ENCODE data around the gene BAMBI. TPM values are rescaled to one million over a fixed set of nuclear protein-coding genes. Genes with fewer than 3 reads are reported as not detected.
"Not testable (repeated sequence)": the region's sequence is repeated elsewhere in the genome, so short reads cannot be mapped to it uniquely, and the experiment has no call there.

The BAMBI gene
- 74.9 and 79.1 TPM in 2 replicates for total RNA-seq (2014; rRNA removed; shearing (Covaris generic))

DNA sequence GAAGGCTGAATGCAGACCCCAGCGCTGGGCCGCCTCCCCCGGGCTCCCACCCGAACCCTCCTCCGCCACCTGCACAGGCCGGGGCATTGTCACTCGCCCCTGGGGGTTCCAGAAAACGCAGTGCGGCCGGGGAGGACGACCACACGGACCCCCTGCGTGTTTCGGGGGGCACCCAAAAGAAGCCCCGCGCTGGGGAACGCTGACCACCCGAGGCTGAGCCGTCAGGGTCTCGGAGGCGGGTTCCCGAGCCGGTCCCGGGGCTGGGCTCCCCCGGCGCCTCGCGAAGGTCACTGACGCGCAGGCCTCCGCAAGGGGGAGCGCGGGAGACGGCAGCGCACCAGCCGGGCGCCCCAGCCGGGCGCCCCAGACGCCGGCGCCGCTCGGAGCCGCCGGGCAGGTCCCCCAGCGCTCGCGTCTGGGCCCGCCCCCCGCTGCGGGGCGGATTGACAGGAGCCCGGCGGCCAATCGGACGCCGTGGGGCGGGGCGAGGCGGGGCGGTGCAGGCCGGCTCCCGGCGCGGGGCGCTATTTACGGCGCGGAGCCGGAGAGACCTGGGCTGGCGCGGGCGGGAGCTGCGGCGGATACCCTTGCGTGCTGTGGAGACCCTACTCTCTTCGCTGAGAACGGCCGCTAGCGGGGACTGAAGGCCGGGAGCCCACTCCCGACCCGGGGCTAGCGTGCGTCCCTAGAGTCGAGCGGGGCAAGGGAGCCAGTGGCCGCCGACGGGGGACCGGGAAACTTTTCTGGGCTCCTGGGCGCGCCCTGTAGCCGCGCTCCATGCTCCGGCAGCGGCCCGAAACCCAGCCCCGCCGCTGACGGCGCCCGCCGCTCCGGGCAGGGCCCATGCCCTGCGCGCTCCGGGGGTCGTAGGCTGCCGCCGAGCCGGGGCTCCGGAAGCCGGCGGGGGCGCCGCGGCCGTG lies at the start of gene BAMBI:
TSS of gene BAMBI (plus strand) at position 554 of the 920 bp plus-strand sequence. CDS start 377 bp downstream, outside the sequence.
- DNase-seq: peak; percentile 96
- Histone ChIP-seq H3K27me3 (ENCODE audit: control insufficient read depth, insufficient read depth, low read length) (no peaks in the 10 kb centered on the region), H3K36me3 (replicated peaks; ENCODE audit: control insufficient read depth, insufficient read depth, low read length) (peaks cover 7% of the 10 kb centered on the region), H3K4me3 (ENCODE audit: insufficient read depth, low read depth, low read length) (peak within 1 kb of the TSS; percentile 95)

DNA sequence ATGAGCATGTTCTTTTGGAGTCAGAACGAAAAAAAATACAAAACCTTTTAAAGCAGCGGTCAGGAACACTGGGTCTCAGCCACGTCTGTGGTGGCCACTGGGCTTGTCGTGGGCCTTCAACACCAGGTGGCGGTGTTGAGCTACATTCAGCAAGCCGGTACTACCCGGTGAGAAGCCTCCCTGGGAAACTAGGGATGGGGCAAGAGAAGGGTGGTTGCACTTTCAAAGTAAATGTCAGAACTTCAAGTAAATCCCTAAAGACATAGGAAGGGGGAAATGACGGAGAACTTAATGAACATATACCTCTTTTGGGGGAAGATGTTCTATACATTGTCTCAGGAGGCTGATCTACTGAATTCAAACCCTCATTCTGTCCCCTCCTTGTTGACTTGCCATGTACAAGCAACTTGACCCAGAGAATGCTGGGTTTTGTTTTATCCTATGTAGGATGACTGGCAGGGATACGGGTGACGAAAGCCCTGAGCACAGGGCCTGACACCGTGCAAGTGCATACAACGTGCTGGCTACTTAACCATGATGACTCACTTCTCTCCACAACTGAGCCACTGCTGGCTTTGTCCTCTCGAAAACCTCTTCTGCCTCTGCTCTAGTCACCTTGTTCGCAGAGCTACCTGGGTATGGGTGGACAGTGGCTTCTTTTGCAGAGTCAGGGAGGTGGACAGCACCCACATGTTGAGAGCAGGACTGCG lies 49.0 kb upstream of the BAMBI start:
- Histone ChIP-seq H3K27me3 (ENCODE audit: control insufficient read depth, insufficient read depth, low read length) (no peaks in the 10 kb centered on the region), H3K4me3 (ENCODE audit: insufficient read depth, low read depth, low read length) (no peak overlapping the region)
- peak; percentile 79 for DNase-seq

DNA sequence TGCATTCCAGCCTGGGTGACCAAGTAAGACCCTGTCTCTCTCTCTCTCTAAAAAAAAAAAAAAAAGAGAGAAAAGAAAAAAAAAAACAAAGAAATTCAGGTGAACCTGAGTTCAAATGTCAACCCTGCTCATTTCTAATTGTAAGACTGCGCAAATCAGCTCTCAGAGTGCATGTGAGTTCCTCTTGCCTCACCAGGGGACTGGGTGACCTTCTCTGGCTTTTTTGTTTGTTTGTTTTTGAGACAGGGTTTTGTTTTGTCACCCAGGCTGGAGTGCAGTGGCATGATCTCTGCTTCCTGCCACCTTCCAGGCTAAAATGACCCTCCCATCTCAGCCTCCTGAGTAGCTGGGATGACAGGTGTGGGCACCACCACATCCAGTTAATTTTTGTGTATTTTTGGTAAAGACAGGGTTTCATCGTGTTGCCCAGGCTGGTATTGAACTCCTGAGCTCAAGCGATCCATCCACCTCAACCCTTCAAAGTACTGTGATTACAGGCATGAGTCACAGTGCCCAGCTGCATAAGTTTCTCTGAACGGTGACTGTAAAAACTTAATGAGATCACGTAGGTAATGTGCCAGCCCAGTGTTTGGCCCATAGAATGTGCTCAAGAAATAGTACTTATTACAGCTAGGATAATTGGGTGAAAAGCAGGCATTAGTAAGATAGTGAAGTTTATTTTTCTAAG lies 45.3 kb upstream of the BAMBI start:
- no peak for DNase-seq
- no peaks in the 10 kb centered on the region for H3K27me3 ChIP-seq (ENCODE audit: control insufficient read depth, insufficient read depth, low read length)
- no peaks in the 10 kb centered on the region for H3K36me3 ChIP-seq (replicated peaks; ENCODE audit: control insufficient read depth, insufficient read depth, low read length)
- H3K4me3 ChIP-seq (ENCODE audit: insufficient read depth, low read depth, low read length): no peak overlapping the region

More for the DNA sequence above, 49.0 kb upstream of the BAMBI start:
- no peaks in the 10 kb centered on the region for H3K36me3 ChIP-seq (replicated peaks; ENCODE audit: control insufficient read depth, insufficient read depth, low read length)

- H3K27me3 ChIP-seq (ENCODE audit: control insufficient read depth, insufficient read depth, low read length): no peaks in the 10 kb centered on the region
- no peaks in the 10 kb centered on the region for H3K36me3 ChIP-seq (replicated peaks; ENCODE audit: control insufficient read depth, insufficient read depth, low read length)
- DNase-seq: no peak
- no peak overlapping the region for H3K4me3 ChIP-seq (ENCODE audit: insufficient read depth, low read depth, low read length)
These were observed 44.8 kb upstream of the BAMBI start for GRCh38 chr10:28632584-28632945.

DNA sequence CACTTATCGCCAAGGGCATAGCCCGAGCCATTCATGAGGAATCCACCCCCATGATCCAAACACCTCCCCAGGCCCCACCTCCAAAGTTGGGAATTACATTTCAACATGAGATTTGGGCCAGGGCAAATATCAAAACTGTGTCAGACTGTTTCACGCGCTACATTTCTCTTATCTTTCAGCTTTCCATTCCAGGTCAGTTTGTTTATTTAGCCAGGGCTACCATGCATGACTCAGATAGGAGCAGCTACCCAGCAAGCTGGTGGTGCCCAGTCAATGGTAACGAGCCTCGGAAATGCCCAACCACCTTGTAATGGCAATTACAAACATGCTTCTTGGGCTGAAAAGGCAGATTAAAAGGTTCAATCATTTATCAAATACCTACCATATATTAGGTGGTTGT lies 43.6 kb upstream of the BAMBI start:
- H3K27me3 ChIP-seq (ENCODE audit: control insufficient read depth, insufficient read depth, low read length): no peaks in the 10 kb centered on the region
- H3K4me3 ChIP-seq (ENCODE audit: insufficient read depth, low read depth, low read length): no peak overlapping the region
- no peak for DNase-seq
- H3K36me3 ChIP-seq (replicated peaks; ENCODE audit: control insufficient read depth, insufficient read depth, low read length): no peaks in the 10 kb centered on the region

- no peak for DNase-seq
- H3K36me3 ChIP-seq (replicated peaks; ENCODE audit: control insufficient read depth, insufficient read depth, low read length): no peaks in the 10 kb centered on the region
- H3K4me3 ChIP-seq (ENCODE audit: insufficient read depth, low read depth, low read length): no peak overlapping the region
- H3K27me3 ChIP-seq (ENCODE audit: control insufficient read depth, insufficient read depth, low read length): no peaks in the 10 kb centered on the region
These were observed 40.0 kb upstream of the BAMBI start for GRCh38 chr10:28637346-28637745.

DNA sequence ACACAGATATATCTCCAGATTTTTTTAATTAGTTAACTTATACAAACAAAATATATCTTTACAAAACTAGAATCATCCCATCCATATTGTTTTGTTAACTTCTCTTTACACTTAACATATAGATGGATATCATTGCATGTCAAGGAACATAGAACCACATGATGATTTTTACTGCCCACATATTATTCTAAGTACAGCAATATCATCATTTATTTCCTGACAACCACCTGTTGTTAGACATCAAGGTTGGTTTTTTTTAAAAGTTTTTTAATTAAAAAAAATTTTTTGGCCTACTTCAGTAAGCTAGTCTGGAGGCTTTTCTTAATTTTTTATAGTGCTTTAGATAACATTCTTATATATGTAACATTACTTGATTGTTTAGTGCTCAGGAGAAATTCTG lies 38.9 kb upstream of the BAMBI start:
- Histone ChIP-seq H3K36me3 (replicated peaks; ENCODE audit: control insufficient read depth, insufficient read depth, low read length) (no peaks in the 10 kb centered on the region), H3K4me3 (ENCODE audit: insufficient read depth, low read depth, low read length) (no peak overlapping the region), H3K27me3 (ENCODE audit: control insufficient read depth, insufficient read depth, low read length) (no peaks in the 10 kb centered on the region)
- DNase-seq: no peak

DNA sequence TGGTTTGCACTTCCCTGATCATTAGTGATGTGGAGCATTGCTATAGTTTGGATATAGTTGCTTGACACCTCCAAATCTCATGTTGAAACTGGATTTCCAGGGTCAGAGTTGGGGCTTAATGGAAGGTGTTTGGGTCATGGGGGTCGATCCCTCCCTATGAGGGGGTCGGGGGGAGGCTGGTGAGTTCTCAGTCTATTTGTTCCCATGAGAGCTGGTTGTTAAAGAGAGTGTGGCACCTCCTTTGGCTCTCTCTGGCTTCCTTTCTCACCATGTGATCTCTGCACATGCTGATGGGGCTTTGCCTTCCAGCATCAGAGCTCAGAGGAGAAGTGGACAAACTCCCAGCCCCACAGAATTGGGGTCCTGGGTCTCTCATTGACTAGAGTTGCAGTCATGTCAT lies 36.8 kb upstream of the BAMBI start:
- no peaks in the 10 kb centered on the region for H3K36me3 ChIP-seq (replicated peaks; ENCODE audit: control insufficient read depth, insufficient read depth, low read length)
- no peak for DNase-seq
- H3K27me3 ChIP-seq (ENCODE audit: control insufficient read depth, insufficient read depth, low read length): no peaks in the 10 kb centered on the region

DNA sequence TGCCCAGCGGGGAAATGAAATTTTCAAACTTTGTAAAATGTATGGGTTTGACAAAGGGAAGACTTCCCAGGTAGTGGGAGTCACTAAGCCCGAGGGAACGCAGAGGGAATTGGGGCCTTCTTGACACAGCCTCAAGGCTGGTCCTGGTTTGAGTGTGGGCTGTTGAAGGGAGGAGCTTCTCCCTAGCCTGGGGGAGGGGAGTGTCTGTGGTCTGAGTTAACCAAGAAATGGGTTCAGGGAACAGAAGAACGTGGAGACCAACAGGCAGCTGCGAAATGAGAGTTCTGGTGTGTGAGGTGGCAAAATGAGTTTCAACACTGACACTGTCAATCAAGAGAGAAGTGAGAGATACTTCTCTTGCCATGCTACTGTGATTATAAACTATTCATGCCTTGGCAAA lies 32.7 kb upstream of the BAMBI start:
- H3K36me3 ChIP-seq (replicated peaks; ENCODE audit: control insufficient read depth, insufficient read depth, low read length): no peaks in the 10 kb centered on the region
- DNase-seq: no peak
- no peak overlapping the region for H3K4me3 ChIP-seq (ENCODE audit: insufficient read depth, low read depth, low read length)
- no peaks in the 10 kb centered on the region for H3K27me3 ChIP-seq (ENCODE audit: control insufficient read depth, insufficient read depth, low read length)

More for the DNA sequence above, 36.8 kb upstream of the BAMBI start:
- no peak overlapping the region for H3K4me3 ChIP-seq (ENCODE audit: insufficient read depth, low read depth, low read length)

GRCh38 chr10:28652106-28652505 lies 25.2 kb upstream of the BAMBI start:
- Histone ChIP-seq H3K4me3 (ENCODE audit: insufficient read depth, low read depth, low read length) (no peak overlapping the region), H3K36me3 (replicated peaks; ENCODE audit: control insufficient read depth, insufficient read depth, low read length) (no peaks in the 10 kb centered on the region; the same call in 1 of the 2 replicates), H3K27me3 (ENCODE audit: control insufficient read depth, insufficient read depth, low read length) (no peaks in the 10 kb centered on the region)
- DNase-seq: no peak

DNA sequence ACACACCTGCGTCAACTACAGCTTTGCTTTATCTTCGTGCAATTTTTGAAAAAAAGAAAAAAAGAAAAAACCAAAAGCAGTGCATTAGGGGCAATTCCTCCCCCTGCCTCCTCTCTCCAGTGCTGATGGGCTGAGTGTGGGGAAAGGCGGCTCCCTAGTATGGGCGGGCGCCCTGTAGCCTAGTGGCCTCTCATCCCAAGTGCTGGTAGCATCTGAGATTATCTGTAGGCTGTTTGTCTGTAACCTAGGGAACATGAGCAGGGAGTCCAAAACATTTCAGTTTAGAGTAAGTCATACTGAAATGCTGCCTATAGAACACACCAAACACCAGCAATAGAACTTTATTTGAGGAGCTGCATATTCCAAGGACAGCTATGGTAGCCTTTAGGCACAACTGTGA lies 24.6 kb upstream of the BAMBI start:
- H3K27me3 ChIP-seq (ENCODE audit: control insufficient read depth, insufficient read depth, low read length): no peaks in the 10 kb centered on the region
- DNase-seq: no peak
- H3K36me3 ChIP-seq (replicated peaks; ENCODE audit: control insufficient read depth, insufficient read depth, low read length): no peaks in the 10 kb centered on the region; the same call in 1 of the 2 replicates
- H3K4me3 ChIP-seq (ENCODE audit: insufficient read depth, low read depth, low read length): no peak overlapping the region

- not testable (repeated sequence) for H3K27me3 ChIP-seq (ENCODE audit: control insufficient read depth, insufficient read depth, low read length); H3K36me3 ChIP-seq (replicated peaks; ENCODE audit: control insufficient read depth, insufficient read depth, low read length); H3K4me3 ChIP-seq (ENCODE audit: insufficient read depth, low read depth, low read length); DNase-seq
These were observed 18.5 kb upstream of the BAMBI start for GRCh38 chr10:28658824-28659223.

- no peak for DNase-seq
- H3K4me3 ChIP-seq (ENCODE audit: insufficient read depth, low read depth, low read length): no peak overlapping the region
- H3K36me3 ChIP-seq (replicated peaks; ENCODE audit: control insufficient read depth, insufficient read depth, low read length): no peaks in the 10 kb centered on the region
- H3K27me3 ChIP-seq (ENCODE audit: control insufficient read depth, insufficient read depth, low read length): no peaks in the 10 kb centered on the region
These were observed 16.3 kb upstream of the BAMBI start for GRCh38 chr10:28661035-28661434.

DNA sequence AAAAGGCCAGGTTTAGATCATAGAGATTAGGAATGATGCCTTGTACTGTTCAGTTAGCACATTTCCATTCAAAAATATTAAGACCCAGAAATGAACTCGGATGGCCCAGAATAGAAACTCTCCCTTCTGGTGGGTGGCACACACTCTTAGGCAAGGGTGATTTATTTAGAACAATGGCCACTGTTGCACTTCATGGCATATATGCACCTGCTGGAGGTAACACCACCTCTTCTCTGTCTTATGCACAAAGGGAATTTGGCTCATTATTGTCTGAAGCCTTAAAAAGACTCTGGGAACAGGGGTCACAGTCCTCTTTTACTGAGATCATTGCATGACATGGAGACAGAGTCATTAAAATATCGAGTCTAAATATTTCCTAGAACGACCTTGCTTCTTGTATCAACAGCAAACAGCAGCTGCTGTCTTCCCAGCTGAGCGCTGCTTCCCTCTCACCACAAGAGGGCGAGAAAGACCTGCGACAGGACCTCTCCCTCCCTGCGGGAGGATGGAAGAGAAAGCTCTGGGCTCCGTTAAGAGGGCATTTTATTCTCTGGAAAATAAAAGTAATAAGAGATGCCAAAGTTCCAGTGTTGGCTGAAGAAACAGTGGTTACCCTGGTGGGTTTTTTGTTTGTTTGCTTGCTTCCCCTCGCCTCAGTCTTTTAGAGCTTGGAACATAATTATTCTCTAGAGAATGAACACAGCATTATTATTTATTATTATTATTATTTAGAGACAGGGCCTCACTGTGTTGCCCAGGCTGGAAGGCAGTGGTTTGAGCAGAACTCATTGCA lies 13.5 kb upstream of the BAMBI start:
- Histone ChIP-seq H3K27me3 (ENCODE audit: control insufficient read depth, insufficient read depth, low read length) (peaks cover 13% of the 10 kb centered on the region), H3K36me3 (replicated peaks; ENCODE audit: control insufficient read depth, insufficient read depth, low read length) (no peaks in the 10 kb centered on the region), H3K4me3 (ENCODE audit: insufficient read depth, low read depth, low read length) (no peak overlapping the region)
- DNase-seq: peak; percentile 79

All from H7 (cell line).